SKM-1 (cell line): Measurements from ENCODE around the gene ZBTB14.

ENCODE experiments used
- DNase-seq: peaks from one replicate; lab custom pipeline; 2025; ENCODE audit not compliant: unreplicated experiment; lab: John Stamatoyannopoulos, UW

The ZBTB14 gene

DNA sequence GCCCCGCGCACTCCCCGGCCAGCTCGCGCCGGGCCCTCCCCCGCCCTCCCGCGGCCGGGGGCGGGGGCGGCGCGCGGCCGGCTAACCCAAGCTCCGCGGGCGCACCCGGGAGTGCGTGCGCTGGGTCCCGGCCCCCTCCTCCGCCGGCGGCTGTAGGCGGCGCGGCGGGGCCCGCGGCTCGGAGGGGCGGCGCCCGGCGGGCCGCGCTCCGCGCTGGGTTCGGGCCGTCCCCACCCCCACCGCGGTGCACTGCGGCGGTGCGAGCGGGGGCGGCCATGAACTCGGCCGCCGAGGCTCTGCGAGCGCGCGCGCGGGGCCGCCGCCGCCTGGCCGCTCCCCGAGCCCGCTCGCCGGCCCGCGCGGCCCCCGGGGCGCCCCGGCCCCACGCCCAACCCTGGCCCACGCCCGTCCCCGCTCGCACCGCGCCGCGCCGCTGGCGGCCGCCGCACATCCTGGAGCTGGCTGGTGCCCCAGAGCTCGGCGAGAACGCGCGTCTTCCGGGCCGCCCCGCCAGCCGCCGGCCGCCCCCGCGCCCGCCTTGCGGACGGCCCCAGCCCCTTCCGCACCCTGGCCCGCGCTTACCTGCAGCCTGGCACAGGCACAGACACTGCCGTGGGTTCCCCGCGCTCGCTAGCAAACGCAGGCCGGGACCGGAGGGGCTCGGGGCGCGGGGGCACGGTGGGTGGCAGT lies at the start of gene ZBTB14:
Gene ZBTB14, minus strand, starts transcription at position 496 of the 690 bp plus-strand sequence. CDS start 2,480 bp downstream, outside the sequence.
- no peak for DNase-seq

DNA sequence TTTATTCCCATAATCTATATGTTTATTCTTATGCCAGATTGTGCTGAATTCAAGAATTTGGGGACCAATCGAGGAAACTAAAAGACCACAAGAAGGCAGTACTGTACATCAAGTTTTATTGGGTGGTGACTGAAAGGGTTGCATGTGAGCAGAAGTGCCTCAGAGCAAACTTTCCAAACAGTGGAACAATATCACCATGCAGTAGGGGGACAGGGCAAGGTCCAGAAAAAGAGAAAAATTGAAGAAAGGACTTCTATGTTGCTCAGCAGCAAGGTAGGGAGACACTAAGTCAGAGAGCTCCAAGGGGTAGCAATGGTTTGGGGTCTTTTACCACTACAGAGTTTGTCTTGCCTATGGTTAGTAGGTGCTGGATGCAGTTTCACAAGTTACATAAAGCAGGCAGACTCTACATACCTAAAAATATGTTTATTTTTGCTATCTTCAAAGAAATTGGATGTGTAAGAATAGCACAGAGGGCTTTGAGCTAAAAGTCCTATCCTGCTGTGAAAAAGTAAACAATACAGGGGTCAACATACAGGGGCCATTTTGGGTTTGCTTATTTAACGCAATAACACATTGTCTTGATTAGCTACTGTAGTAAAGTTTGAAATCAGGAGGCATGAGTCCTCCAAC lies 43.8 kb upstream of the ZBTB14 start:
- no peak for DNase-seq

DNA sequence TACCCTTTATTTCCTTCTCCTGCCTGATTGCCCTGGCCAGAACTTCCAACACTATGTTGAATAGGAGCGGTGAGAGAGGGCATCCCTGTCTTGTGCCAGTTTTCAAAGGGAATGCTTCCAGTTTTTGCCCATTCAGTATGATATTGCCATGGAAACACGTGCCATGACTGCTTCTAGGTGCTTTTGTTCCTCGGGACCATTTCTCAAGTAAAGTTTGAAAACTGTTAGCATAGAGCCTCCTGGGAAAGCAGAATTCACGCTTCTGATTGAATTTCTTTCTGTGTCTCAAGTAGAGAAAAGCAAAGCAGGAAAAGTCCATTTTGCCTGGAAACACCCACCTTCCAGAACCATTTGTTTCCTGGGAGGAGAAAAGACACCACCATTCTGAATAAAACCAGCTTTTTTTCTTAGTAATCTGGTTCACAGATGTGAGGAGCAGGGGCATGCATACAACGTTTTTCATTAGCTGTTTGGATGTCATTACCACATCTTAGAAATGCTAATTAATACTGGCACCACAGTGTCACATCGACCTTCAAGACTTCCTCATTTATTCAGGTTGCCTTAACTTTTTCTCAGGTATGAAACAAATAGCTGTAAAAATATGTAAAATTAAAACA lies 39.0 kb upstream of the ZBTB14 start:
- DNase-seq: no peak

DNA sequence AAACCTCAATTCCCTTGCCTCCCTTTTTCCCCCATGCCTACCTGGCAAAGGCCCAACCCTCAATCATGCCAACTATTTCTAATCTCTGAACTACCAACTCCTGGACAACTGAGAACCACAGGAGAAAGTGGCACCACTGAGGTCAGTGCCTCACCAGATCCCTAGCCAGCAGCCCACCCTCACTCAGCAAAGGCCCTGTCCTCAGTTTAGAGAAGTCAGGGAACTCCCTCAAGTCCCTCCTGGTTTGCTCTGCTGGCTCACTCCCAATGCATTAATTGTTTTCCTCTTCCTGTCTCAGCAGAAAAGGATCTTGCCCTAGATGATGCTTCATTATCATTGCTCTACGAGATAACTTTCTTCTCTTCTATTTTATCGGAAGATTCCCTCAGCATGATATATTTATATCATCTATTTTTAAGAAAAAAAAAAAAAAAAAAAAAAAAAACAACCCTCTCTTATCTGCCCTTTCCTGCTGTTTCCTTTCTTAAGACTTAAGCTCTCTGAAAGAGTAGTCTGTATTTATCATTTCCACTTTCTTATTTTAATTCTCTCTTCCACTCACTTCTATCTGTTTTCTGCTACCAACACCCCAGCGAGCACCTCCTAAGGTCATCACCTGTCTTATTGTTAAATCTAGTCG lies 22.7 kb upstream of the ZBTB14 start:
- DNase-seq: no peak

GRCh38 chr18:5317186-5317585 lies 21.7 kb upstream of the ZBTB14 start:
- DNase-seq: peak; percentile 49

GRCh38 chr18:5315838-5316237 lies 20.3 kb upstream of the ZBTB14 start:
- DNase-seq: no peak

GRCh38 chr18:5311301-5311989 lies 15.9 kb upstream of the ZBTB14 start:
- DNase-seq: no peak

DNA sequence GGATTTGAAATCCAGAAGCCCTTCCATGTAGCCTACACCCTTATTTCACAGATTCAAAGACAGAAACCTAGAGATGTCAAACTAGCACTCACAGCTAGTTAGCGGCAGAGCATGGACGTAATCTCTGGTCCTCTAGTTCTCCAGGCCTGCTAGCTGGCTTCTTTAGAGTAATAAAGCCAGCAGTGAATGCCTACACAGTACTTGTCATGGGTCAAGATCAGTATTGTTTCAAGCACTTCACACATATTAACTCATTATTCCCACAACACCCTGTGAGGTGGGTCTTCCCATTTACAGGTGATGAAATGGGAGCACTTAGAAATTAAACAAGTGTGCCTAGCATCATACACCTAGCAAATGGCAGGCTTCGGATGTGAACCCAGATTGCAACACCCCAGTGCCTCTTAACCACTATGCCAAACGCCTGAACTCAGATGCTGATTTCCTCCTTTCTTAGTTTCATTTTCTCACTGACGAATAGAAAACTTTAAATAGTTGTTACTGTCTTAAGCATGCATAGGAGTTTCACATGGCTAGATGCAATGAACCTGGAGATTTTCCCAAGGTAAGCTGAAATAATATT lies 14.5 kb upstream of the ZBTB14 start:
- DNase-seq: peak; percentile 31

DNA sequence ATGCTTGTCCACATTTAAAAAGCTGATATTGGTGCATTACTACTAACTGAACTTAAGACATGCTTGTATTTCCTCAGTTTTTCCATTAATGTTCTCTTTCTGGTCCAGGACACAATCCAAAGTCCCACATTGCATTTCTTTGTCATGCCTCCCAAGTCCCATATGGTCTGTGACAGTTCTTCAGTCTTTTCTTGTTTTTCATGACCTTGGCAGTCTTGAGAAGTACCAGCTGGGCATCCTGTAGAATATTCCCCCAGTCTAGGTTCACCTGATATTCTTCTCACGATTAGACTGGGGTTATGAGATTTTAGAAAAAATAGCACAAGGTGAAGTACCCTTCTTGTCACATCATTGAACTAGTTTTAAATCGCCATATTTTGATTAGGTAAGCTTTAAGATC lies 10.3 kb upstream of the ZBTB14 start:
- no peak for DNase-seq

DNA sequence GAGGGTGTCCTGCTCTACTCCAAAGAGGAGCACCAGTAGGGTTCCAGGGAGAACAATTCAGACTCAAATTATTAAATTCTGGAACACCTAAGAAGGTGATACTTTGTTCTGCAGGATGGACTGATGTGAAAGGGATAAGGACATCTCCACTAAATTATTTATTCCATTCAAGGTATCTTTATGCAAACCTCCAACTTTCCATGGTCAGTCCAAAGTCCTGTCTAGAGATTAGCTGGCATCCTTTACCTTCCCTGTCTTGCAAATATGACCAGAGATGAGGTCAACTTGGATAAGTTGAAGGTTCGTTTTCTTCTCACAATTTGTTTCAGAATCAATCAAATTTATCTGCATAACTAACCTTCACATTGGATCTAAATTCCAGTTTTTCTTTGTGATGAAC lies 8.7 kb upstream of the ZBTB14 start:
- DNase-seq: no peak

DNA sequence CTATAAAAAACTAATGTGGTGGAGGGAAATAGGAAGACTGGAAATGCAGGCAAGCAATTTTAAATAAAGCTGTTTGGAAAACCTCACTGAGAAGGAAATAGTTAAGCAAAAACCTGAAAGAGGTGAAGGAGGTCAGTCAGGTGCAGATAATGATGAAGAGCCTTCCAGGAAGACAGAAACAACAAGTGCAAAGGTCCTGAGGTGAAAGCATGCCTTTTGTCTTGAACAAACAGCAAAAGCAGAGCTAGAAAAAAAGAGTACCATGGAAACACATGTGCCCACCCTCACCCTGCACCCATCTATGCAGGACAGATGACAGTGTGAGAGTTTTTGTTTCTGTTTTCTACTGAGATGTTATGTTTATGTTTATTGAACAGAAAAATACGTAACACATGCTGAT lies 8.1 kb upstream of the ZBTB14 start:
- no peak for DNase-seq

DNA sequence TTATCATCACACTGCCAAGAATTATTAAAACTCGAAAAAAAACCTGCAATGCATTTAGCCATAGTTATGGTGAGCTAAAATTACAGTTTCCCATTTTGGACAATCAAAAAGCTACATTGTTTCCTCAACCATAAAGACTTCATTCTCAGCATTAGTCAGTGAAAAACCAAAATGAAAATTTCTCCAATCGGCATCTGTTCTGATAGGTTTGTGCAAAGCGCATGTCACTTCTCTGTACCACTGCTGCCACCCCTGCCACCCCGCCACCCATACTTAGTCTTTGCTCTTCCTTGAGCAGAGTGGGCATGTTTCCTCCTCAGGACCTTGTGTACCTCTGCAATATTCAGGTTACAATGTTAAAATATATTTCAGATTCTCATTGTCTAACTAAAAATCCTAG lies 7.1 kb upstream of the ZBTB14 start:
- no peak for DNase-seq

DNA sequence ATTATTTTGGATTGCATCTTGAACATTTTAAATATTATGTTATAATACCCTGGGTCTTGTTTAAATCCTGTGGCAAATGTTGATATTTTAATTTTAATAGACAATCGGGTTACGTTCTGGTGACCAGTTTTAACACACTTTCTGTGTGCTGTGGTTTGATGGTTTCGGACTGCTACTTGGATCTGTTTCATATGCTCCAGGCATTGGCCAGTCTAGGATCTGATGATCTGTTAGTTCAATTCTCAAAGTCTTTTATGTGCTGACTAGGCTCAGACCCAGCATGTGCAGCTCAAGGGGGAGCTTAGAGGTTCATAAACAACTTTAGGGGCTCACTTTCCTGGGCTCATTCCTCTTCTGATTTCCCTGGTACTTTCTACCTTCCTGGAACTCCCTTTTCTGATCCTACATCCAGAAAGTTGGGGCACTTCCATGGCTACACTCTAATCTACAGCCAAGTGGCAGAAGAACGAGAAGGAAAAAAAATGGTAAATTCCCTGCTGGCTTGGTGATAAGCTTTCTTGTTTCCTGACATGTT lies 5.0 kb upstream of the ZBTB14 start:
- DNase-seq: no peak

GRCh38 chr18:5298156-5298852 lies 2.8 kb upstream of the ZBTB14 start:
- DNase-seq: no peak

DNA sequence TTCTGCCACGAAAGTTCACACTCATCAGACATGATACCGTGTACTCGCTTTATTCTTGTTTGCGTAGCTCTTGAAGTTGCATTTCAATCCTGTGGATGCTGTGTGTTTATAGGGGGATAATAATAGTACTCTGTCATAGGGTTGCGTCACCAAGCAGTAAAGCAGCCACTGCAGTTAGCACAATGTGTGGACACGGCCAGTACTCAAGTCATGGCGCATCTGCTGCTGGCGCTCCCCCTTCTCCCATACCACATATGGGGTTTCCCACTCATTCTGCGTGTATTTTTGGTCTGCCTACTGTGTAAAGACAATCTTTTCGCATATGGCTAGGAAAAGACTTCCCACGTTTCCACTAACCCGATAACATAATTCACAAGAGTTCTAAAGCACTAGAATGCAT lies 2.1 kb upstream of the ZBTB14 start:
- DNase-seq: no peak

DNA sequence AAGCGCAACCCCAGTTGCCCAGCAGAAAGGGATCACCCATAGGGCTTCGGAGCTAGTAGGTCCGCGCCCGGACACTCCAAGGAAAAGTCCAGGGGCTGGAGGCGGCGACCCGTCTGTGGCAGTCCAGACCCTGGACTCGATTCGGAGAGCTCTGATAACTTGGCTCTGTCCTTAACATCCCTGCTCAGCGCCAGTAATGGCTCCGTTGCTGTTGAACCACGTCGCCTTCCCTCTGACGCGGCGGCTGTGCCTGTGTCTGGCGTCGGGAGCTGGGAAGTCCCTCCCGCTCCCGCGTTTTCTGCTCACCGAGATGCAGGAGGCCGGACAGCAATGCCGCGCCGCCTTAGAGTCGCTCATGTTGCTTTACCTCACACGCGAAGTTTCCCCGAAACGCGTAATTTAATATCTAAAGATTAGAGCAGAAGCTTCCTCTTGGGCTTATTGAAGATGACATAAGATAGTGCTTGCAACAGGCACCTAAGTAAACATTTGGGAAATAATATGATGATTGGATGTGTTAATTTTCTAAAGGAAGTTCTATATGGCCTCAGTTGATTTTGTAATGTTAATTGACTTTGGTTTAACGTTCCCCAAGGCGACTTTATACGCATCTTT lies 1.3 kb upstream of the ZBTB14 start:
- DNase-seq: peak; percentile 30

DNA sequence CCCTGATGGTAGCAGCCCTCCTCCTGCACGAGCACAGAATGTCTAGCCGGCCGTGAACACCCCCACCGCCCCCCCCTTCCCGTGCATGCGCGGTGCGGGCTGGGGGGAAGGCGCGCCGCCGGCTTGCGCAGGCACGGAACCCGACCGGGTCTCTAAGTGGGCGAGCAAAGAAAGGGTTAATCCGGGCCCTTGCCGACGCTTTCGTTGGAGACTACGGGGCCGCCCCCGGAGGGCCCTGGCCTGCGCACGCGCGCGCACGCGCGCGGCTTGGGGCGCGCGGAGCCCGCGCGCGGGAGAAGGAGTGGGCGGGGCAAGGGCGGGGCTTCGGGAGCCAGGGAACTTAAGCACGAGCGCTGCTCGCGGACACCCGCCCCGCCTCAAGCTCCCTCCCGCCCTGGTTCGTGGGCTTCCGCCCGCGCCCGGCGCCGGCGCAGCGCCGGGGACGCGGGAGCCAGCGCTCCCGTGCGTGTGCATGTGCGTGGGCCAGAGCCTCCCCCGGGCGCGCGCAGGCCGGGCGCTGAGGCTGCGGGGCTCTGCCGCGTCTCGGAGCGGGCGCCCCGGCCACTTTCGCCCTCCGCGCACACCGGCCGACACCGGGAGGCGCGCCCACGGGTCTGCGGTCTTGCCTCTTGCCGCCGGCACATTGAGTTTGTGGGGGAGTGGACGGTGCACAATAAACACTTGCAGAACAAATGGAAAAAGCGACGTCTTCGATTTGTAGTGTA lies 617 bp upstream of the ZBTB14 start:
- peak; percentile 77 for DNase-seq

- DNase-seq: peak; percentile 29
Observed at GRCh38 chr18:5294457-5295230, 882 bp downstream of the ZBTB14 start.
